IPS-15b (cell line): Measurements from ENCODE around the gene LGR5.
"Not testable (repeated sequence)": the region's sequence is repeated elsewhere in the genome, so short reads cannot be mapped to it uniquely, and the experiment has no call there.

Experiments
- H3K27me3 ChIP-seq: one replicate; pipeline ENCODE4 v1.6.1; 2013; ENCODE audit warnings: low read length; ENCODE audit not compliant: control insufficient read depth, insufficient read depth
- H3K36me3 ChIP-seq: one replicate; pipeline ENCODE4 v1.6.1; 2013; ENCODE audit warnings: low read length; ENCODE audit not compliant: control insufficient read depth, insufficient read depth
- H3K4me1 ChIP-seq: one replicate; pipeline ENCODE4 v1.6.1; 2013; ENCODE audit warnings: mild to moderate bottlenecking, low read length; ENCODE audit not compliant: control insufficient read depth, insufficient read depth
- H3K4me3 ChIP-seq: one replicate; pipeline ENCODE4 v1.5.1; 2013; ENCODE audit warnings: low read depth, low read length
- H3K9ac ChIP-seq: one replicate; pipeline ENCODE4 v1.6.1; 2013; ENCODE audit warnings: low read depth, mild to moderate bottlenecking, low read length
- H3K9me3 ChIP-seq: one replicate; pipeline ENCODE4 v1.6.1; 2013; ENCODE audit warnings: mild to moderate bottlenecking, low read length; ENCODE audit not compliant: control insufficient read depth, insufficient read depth

The LGR5 gene

DNA sequence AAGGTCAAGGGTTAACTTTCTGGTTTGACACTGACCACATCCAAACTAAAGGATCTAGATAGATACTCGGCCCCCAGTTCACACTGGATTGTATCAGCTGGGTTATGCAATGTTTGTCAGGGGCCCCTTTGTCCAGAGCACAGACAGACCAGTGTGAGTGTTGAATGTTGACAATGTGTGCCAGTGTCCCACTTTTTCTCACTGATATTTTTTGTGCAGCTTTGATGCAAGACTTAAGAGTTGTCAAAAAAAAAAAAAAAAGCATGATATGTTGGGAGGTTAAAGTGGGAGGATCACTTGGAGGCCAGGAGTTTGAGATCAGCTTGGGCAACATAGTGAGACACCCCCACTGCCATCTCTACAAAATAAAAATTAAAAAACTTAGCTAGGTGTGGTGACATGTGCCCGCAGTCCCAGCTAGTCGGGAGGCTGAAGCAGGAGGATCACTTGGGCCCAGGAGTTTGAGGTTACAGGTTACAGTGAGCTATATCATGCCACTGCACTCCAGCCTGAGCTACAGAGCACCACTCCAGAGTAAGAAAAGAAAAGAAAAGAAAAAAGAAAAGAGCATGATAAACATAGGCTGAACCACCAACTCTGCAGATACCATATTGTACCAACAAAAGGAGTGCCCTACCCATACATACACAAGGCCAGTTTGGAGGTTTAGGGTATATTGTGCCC is 97.5 kb downstream of the LGR5 start:
- H3K9ac ChIP-seq, result no peak overlapping the region
- H3K4me3 ChIP-seq, result no peak overlapping the region
- H3K36me3 ChIP-seq, result no peaks in the 10 kb centered on the region
- H3K9me3 ChIP-seq, result no peaks in the 10 kb centered on the region
- H3K4me1 ChIP-seq, result no peaks in the 10 kb centered on the region
- H3K27me3 ChIP-seq, result no peaks in the 10 kb centered on the region

DNA sequence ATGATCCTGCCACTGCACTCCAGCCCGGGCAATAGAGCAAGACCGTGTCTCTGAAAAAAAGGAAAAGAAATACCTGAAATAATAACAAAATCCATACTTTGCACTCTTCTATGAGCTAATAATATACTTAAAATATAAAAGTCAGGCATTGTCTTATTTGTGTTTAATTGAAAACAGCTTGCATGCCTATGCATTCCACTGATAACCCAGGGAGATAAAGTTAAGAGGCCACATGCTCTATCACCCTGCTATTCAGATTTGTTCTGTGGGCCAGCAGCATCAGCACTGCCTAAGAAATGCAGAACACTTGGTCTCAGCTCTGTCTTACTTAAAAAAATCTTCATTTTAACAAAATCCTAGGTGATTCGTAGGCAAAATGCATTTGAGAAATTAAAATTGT is 99.2 kb downstream of the LGR5 start:
- Histone ChIP-seq H3K9ac (no peak overlapping the region), H3K27me3 (no peaks in the 10 kb centered on the region), H3K4me3 (no peak overlapping the region), H3K9me3 (no peaks in the 10 kb centered on the region), H3K4me1 (no peaks in the 10 kb centered on the region), H3K36me3 (no peaks in the 10 kb centered on the region)

DNA sequence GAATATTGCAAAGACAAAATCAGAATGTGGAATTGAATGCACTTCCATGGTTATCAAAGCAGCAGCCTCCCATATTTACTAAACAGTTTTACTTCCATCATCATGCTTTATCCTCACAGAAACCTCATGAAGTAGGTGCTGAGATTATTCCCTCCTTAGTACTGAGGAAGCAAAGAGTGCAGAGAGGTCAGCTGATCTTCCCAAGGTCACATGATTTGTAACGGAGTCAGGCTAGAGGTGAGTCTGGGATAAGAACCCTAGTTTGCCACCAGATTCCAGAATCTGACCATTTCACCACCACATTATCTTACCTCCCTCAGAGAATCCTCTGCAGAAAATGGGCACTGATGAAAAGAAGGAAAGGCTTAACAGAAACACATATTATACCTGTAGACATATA is 102.0 kb downstream of the LGR5 start:
- no peaks in the 10 kb centered on the region for H3K9me3 ChIP-seq
- no peaks in the 10 kb centered on the region for H3K27me3 ChIP-seq
- no peaks in the 10 kb centered on the region for H3K36me3 ChIP-seq
- H3K4me1 ChIP-seq, result no peaks in the 10 kb centered on the region
- no peak overlapping the region for H3K4me3 ChIP-seq
- no peak overlapping the region for H3K9ac ChIP-seq

DNA sequence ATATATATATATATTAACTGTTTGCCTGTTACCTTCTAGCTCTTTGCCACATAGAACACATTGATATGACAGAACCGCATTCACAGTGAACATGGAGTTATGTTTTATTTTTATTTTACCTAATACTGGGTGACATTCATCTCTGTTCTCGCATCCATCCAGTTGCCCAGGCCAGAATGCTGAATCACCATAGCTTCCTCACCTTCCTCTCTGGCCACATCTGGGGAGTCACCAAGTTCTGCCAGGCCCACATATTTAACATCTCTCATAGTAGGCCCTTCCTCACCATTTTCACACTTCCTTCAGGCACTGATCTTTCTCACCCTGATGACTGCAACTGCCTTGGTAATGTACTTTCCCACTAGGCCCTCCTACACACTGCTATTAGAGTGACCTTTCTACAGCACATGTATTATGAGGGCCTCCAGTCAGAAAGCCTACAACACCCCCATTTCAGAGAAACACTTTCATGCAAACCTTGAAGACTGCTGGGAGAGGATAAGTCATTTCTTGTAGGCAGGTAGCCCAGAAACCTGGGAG is 106.8 kb downstream of the LGR5 start:
- no peaks in the 10 kb centered on the region for H3K27me3 ChIP-seq
- H3K9me3 ChIP-seq, result no peaks in the 10 kb centered on the region
- H3K4me3 ChIP-seq, result no peak overlapping the region
- no peaks in the 10 kb centered on the region for H3K4me1 ChIP-seq
- H3K36me3 ChIP-seq, result no peaks in the 10 kb centered on the region
- no peak overlapping the region for H3K9ac ChIP-seq

DNA sequence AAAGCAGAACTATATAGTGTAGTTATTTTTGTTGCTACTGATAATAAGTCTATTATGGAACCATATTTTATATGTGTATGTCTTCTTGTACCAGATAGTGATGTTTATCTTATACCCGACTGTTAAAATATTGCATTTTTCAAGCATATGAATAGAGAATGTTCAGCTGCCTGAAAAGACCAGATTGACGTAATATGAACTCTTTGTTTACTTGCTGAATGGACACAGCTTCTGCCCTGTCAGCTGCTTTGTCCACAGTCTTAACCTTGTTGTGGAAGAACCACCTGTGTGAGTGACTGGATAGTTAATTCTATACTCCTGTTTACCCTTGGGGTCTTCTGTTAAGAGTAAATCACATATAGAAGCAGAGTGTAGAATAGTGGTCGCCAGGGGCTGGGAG is 109.3 kb downstream of the LGR5 start:
- H3K4me1 ChIP-seq, result no peaks in the 10 kb centered on the region
- H3K36me3 ChIP-seq, result no peaks in the 10 kb centered on the region
- no peaks in the 10 kb centered on the region for H3K27me3 ChIP-seq
- no peak overlapping the region for H3K4me3 ChIP-seq
- H3K9me3 ChIP-seq, result no peaks in the 10 kb centered on the region
- no peak overlapping the region for H3K9ac ChIP-seq

DNA sequence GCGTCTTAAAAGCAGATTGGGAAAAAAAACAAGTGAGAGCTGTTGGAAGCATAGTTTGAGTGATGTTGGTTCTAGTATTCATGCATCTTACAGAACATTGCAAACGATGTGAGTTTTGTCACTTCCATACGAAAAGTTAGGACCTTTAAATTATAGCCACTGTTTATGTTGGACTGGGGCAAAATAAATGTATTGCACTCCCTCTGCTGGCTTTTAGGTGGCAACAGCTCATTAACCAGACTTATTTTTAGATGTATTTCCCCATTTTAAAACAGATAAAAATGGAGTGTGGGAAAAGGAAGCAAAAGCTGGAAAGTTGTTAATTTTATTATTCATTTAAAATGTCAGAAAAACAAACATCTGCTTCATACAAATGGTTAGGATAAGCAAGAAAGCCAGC is 111.9 kb downstream of the LGR5 start:
- H3K9me3 ChIP-seq, result no peaks in the 10 kb centered on the region
- H3K27me3 ChIP-seq, result no peaks in the 10 kb centered on the region
- no peak overlapping the region for H3K9ac ChIP-seq
- H3K4me1 ChIP-seq, result peaks cover 2% of the 10 kb centered on the region
- H3K36me3 ChIP-seq, result no peaks in the 10 kb centered on the region
- H3K4me3 ChIP-seq, result no peak overlapping the region

DNA sequence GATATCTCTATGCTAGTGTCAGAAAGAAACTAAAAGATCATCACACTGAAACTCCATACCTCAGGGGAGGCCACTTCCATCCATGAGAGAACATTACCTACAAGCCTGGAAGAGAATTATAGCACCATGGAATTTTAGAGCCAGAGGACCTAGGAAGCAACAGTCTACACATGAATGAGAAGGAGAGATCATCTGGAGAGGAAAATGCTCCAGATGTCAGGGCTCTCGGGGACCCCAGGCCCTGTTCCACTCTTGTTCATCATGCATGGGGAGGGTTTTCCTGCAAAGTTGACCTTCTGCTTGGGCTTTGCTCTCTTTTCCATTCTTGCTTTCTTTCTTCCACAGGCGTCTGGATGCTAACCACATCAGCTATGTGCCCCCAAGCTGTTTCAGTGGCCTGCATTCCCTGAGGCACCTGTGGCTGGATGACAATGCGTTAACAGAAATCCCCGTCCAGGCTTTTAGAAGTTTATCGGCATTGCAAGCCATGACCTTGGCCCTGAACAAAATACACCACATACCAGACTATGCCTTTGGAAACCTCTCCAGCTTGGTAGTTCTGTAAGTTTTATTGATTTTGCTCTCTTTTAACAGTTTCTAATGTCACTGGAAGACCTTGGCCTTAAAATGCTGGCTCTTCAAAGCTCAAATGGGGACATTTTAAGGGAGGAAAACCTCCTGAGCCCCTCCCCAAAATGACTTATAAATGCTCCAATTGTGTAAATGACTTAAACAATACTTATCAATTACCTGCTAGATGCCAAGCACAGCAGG is 113.3 kb downstream of the LGR5 start:
- Histone ChIP-seq H3K4me1 (peaks cover 5% of the 10 kb centered on the region), H3K9ac (no peak overlapping the region), H3K9me3 (no peaks in the 10 kb centered on the region)

DNA sequence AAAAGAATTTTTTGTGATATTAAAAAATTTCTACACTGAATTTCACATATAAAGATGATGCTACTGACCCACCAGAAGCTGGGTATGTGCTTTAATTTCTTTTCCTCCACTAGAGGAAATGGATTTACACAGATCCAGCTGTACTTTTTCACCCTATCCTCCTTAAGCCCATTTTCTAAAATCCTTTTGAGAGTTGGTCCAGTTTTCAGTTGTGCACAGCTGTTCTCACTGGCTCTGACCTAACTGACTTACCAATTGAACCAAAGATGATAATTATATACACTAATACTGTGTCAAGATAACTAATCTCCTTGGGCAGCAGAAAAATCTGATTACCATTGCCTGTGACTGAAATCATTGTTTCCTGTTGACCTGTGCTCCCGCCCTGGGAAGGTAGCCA is 115.6 kb downstream of the LGR5 start:
- Histone ChIP-seq H3K36me3 (no peaks in the 10 kb centered on the region), H3K4me1 (peaks cover 5% of the 10 kb centered on the region), H3K9ac (no peak overlapping the region), H3K9me3 (no peaks in the 10 kb centered on the region), H3K27me3 (no peaks in the 10 kb centered on the region), H3K4me3 (no peak overlapping the region)

More for the DNA sequence above, 113.3 kb downstream of the LGR5 start:
- Histone ChIP-seq H3K27me3 (no peaks in the 10 kb centered on the region), H3K4me3 (no peak overlapping the region), H3K36me3 (no peaks in the 10 kb centered on the region)

DNA sequence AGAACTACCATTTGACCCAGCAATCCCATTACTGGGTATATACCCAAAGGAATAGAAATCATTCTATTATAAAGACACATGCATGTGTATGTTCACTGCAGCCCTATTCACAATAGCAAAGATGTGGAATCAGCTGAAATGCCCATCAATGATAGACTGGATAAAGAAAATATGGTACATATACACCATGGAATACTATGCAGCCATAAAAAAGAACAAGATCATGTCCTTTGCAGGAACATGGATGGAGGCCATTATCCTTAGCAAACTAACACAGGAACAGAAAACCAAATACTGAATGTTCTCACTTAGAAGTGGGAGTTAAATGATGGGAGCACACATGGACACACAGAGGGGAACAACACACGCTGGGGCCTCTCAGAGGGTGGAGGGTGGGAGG is 116.2 kb downstream of the LGR5 start:
- not testable (repeated sequence) for H3K27me3 ChIP-seq, H3K36me3 ChIP-seq, H3K4me1 ChIP-seq, H3K9ac ChIP-seq, H3K9me3 ChIP-seq, H3K4me3 ChIP-seq

DNA sequence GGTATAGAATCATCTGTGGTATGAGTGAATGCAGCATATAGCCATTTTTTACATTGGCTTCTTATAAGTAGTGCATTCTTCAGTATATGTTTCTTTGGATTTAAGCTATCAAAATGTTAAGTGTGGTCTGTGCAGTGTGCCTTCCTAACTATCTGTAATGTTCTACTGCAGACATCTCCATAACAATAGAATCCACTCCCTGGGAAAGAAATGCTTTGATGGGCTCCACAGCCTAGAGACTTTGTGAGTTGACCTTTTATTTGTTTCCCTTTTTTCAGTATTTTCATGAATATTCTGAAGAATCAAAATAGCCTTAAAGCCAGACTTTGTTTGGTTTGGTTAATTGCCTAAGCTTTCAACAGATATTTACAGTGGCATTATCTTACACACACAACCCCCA is 116.8 kb downstream of the LGR5 start:
- peaks cover 5% of the 10 kb centered on the region for H3K4me1 ChIP-seq
- no peaks in the 10 kb centered on the region for H3K27me3 ChIP-seq
- H3K9ac ChIP-seq, result no peak overlapping the region
- H3K4me3 ChIP-seq, result no peak overlapping the region
- no peaks in the 10 kb centered on the region for H3K9me3 ChIP-seq
- no peaks in the 10 kb centered on the region for H3K36me3 ChIP-seq

DNA sequence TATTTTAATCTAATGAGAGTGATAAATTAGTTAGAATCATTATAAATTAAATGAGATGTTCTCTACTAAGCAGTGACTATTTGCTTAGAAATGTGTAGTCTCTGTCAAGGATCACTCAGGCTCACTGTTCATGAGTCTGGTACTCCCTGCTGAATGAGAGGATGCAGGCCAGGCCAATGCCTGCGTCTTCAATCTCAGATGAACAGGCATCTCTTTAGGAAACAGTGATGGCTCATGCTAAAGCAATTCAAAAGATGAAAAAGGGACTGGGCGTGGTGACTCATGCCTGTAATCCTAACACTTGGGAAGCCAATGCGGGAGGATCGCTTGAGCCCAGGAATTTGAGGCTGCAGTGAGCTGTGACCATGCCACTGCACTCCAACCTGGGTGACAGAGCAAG is 117.3 kb downstream of the LGR5 start:
- Histone ChIP-seq H3K9me3 (no peaks in the 10 kb centered on the region), H3K36me3 (no peaks in the 10 kb centered on the region), H3K9ac (no peak overlapping the region), H3K4me1 (peaks cover 5% of the 10 kb centered on the region), H3K4me3 (no peak overlapping the region), H3K27me3 (no peaks in the 10 kb centered on the region)

DNA sequence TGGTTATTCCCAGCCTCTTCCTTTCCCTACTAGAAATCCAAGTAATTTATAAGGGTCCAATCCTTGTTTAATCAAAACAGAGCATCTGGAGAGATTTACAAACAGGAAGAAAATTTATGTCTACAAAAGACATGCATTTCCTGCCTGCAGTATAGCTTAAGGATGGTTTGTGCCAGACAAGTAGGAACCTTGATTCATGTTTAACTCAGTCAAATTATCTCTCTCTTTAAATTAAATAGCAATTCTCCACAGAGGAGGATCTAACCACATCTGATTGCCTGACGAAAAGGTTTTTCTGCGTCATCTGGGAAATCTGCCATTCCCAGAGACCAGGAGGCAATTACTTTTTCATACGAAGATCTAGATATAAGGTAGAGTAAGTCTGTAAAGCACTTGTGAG is 118.8 kb downstream of the LGR5 start:
- no peak overlapping the region for H3K9ac ChIP-seq
- H3K9me3 ChIP-seq, result no peaks in the 10 kb centered on the region
- H3K36me3 ChIP-seq, result no peaks in the 10 kb centered on the region
- no peak overlapping the region for H3K4me3 ChIP-seq
- H3K4me1 ChIP-seq, result peaks cover 10% of the 10 kb centered on the region
- no peaks in the 10 kb centered on the region for H3K27me3 ChIP-seq
